H1 (cell line): Measurements from ENCODE around the gene DYTN. TPM values are rescaled to one million over a fixed set of nuclear protein-coding genes. Genes with fewer than 3 reads are reported as not detected.

Experiments
- CTCF ChIA-PET: fragments of 300-600 bp; sonication (Branson Sonifier 250); formaldehyde crosslinking; loops from one replicate; lab custom pipeline; 2021; ENCODE audit not compliant: partially characterized antibody; lab: Charles Lee
- POLR2A ChIA-PET: fragments of 300-600 bp; sonication (Branson Sonifier 250); formaldehyde crosslinking; loops from one replicate; lab custom pipeline; 2021; ENCODE audit warnings: inconsistent platforms; ENCODE audit not compliant: partially characterized antibody; lab: Charles Lee
- DNase-seq, 2 experiments: peaks; one replicate each; pipeline versions ENCODE4 v3.0.0 to v3.0.0-alpha.2; 2010 to 2022; ENCODE audit warnings: low spot score in 2 of 2, low read depth in 1 of 2, mixed read lengths in 1 of 2
- FAIRE-seq: peaks from 2 replicates; lab custom pipeline; 2011; peaks lifted over from hg19 to GRCh38; lab: Jason Lieb, UNC
- H2AFZ ChIP-seq: 2 replicates; pipeline ENCODE4 v1.8.1; 2012; ENCODE audit warnings: low read length, inconsistent platforms
- H2AK5ac ChIP-seq: 2 replicates; pipeline ENCODE4 v1.6.1; 2013; ENCODE audit warnings: low read depth, low read length
- H2BK120ac ChIP-seq: replicated peaks from 2 replicates; pipeline ENCODE3; 2013; ENCODE audit warnings: low read depth, low read length, inconsistent platforms
- H2BK12ac ChIP-seq: 2 replicates; pipeline ENCODE4 v1.6.1; 2013; ENCODE audit warnings: low read depth, low read length
- H2BK15ac ChIP-seq: 2 replicates; pipeline ENCODE4 v1.6.1; 2013; ENCODE audit warnings: low read length
- H2BK20ac ChIP-seq: 2 replicates; pipeline ENCODE4 v1.6.1; 2013; ENCODE audit warnings: low read length
- H2BK5ac ChIP-seq: 2 replicates; pipeline ENCODE4 v1.6.1; 2013; ENCODE audit warnings: low read depth, low read length
- H3K14ac ChIP-seq: 2 replicates; pipeline ENCODE4 v1.6.1; 2013; ENCODE audit warnings: inconsistent platforms; ENCODE audit not compliant: insufficient read length
- H3K18ac ChIP-seq: 2 replicates; pipeline ENCODE4 v1.6.1; 2013; ENCODE audit warnings: low read length; ENCODE audit errors: extremely low read depth
- H3K23ac ChIP-seq: 2 replicates; pipeline ENCODE4 v1.6.1; 2013; ENCODE audit warnings: inconsistent platforms; ENCODE audit not compliant: insufficient read length
- H3K23me2 ChIP-seq: 2 replicates; pipeline ENCODE4 v1.6.1; 2013; ENCODE audit warnings: low read depth, low read length
- H3K27ac ChIP-seq: 2 replicates; pipeline ENCODE4 v1.6.1; 2011; ENCODE audit warnings: low read depth, low read length, inconsistent platforms
- H3K27me3 ChIP-seq, 4 experiments: replicated peaks in 1 of 4; 1 replicate in 1 of 4; 2 replicates in 3 of 4; pipeline versions ENCODE4 v1.6.1 to v1.8.1; 2011 to 2013; ENCODE audit warnings: low read length in 3 of 4, mild to moderate bottlenecking in 3 of 4, inconsistent platforms in 2 of 4, mixed read lengths in 2 of 4, moderate library complexity in 1 of 4; ENCODE audit not compliant: control insufficient read depth in 3 of 4, insufficient read depth in 3 of 4; ENCODE audit errors: extremely low read depth in 1 of 4
- H3K36me3 ChIP-seq, 4 experiments: 2 replicates each; pipeline versions ENCODE4 v1.6.1 to v1.8.1; 2011 to 2013; ENCODE audit warnings: mild to moderate bottlenecking in 4 of 4, low read length in 3 of 4, moderate library complexity in 2 of 4, control low read depth in 1 of 4, inconsistent platforms in 1 of 4; ENCODE audit not compliant: insufficient read depth in 4 of 4, control insufficient read depth in 2 of 4
- H3K4ac ChIP-seq: replicated peaks from 2 replicates; pipeline ENCODE3; 2013; ENCODE audit warnings: low read length, low read depth, mixed read lengths, inconsistent platforms; ENCODE audit not compliant: insufficient read length
- H3K4me1 ChIP-seq, 4 experiments: replicated peaks in 1 of 4; 1 replicate in 1 of 4; 2 replicates in 3 of 4; pipeline versions ENCODE4 v1.6.1 to v1.8.1; 2011 to 2013; ENCODE audit warnings: low read length in 3 of 4, inconsistent platforms in 2 of 4, mixed read lengths in 1 of 4; ENCODE audit not compliant: insufficient read depth in 4 of 4, control insufficient read depth in 3 of 4
- H3K4me2 ChIP-seq, 2 experiments: 2 replicates each; pipeline versions ENCODE4 v1.6.1 to v1.8.1; 2011 to 2013; ENCODE audit warnings: low read depth in 2 of 2, low read length in 2 of 2, control low read depth in 1 of 2, inconsistent platforms in 1 of 2, mild to moderate bottlenecking in 1 of 2; ENCODE audit not compliant: insufficient read depth in 1 of 2
- H3K4me3 ChIP-seq, 4 experiments: fragments of 200-600, 300-600 bp in 1 of 4; sonication (generic), shearing (Covaris generic), sonication (Bioruptor Twin) in 1 of 4; 2 replicates each; pipeline versions ENCODE4 v1.5.1 to v1.8.1; 2011 to 2016; ENCODE audit warnings: low read length in 4 of 4, low read depth in 3 of 4, control low read depth in 2 of 4, inconsistent platforms in 2 of 4, mild to moderate bottlenecking in 2 of 4, mixed read lengths in 1 of 4, moderate library complexity in 1 of 4; ENCODE audit not compliant: insufficient read depth in 2 of 4; ENCODE audit errors: extremely low read depth in 1 of 4
- H3K56ac ChIP-seq: replicated peaks from 2 replicates; pipeline ENCODE3; 2013; ENCODE audit warnings: low read depth, mild to moderate bottlenecking, mixed read lengths, low read length, inconsistent platforms; ENCODE audit not compliant: insufficient read length
- H3K79me1 ChIP-seq: 2 replicates; pipeline ENCODE4 v1.6.1; 2013; ENCODE audit warnings: low read depth, low read length, control low read depth
- H3K79me2 ChIP-seq, 2 experiments: 2 replicates each; pipeline versions ENCODE4 v1.6.1 to v1.8.1; 2012 to 2013; ENCODE audit warnings: low read length in 2 of 2, mild to moderate bottlenecking in 2 of 2, inconsistent platforms in 1 of 2; ENCODE audit not compliant: insufficient read depth in 2 of 2, control insufficient read depth in 1 of 2
- H3K9ac ChIP-seq, 4 experiments: replicated peaks in 1 of 4; 1 replicate in 1 of 4; 2 replicates in 3 of 4; pipeline versions ENCODE4 v1.6.1 to v1.8.1; 2011 to 2013; ENCODE audit warnings: low read depth in 3 of 4, low read length in 3 of 4, control low read depth in 2 of 4, mild to moderate bottlenecking in 2 of 4, moderate library complexity in 2 of 4, inconsistent platforms in 1 of 4; ENCODE audit errors: extremely low read depth in 1 of 4
- H3K9me3 ChIP-seq, 2 experiments: 2 replicates each; pipeline versions ENCODE4 v1.6.1 to v1.8.1; 2012 to 2013; ENCODE audit warnings: mild to moderate bottlenecking in 2 of 2, moderate library complexity in 2 of 2, control low read depth in 1 of 2, inconsistent platforms in 1 of 2, low read depth in 1 of 2, low read length in 1 of 2, mixed read lengths in 1 of 2; ENCODE audit not compliant: insufficient read depth in 2 of 2
- H4K20me1 ChIP-seq, 2 experiments: replicated peaks in 1 of 2; 2 replicates each; pipeline versions ENCODE3 to v1.8.1; 2011 to 2013; ENCODE audit warnings: inconsistent platforms in 2 of 2, low read length in 2 of 2, mild to moderate bottlenecking in 1 of 2; ENCODE audit not compliant: insufficient read depth in 2 of 2, control insufficient read depth in 1 of 2
- H4K5ac ChIP-seq: 2 replicates; pipeline ENCODE4 v1.6.1; 2013; ENCODE audit warnings: low read length, low read depth, mixed read lengths, inconsistent platforms; ENCODE audit not compliant: insufficient read length
- H4K8ac ChIP-seq: 2 replicates; pipeline ENCODE4 v1.8.0; 2013; ENCODE audit warnings: mild to moderate bottlenecking, moderate library complexity, low read length, inconsistent platforms; ENCODE audit not compliant: insufficient read depth; ENCODE audit errors: extremely low read depth
- H4K91ac ChIP-seq: replicated peaks from 2 replicates; pipeline ENCODE3; 2013; ENCODE audit warnings: low read length, mixed read lengths, inconsistent platforms; ENCODE audit not compliant: insufficient read length
- BRCA1 ChIP-seq: IDR thresholded peaks from 2 replicates; pipeline ENCODE4 v1.6.1; 2012; ENCODE audit warnings: low read depth, low read length, improper control_type of control experiment
- CBX8 ChIP-seq: fragments of 300-800, 300-1000 bp; sonication (generic); IDR thresholded peaks from 2 replicates; pipeline ENCODE4 v1.7.1; 2016; ENCODE audit warnings: low read depth, low read length, borderline replicate concordance
- CHD1 ChIP-seq: IDR thresholded peaks from 2 replicates; pipeline ENCODE4 v1.6.1; 2012; ENCODE audit warnings: low read depth, low read length, improper control_type of control experiment
- CREB1 ChIP-seq: IDR thresholded peaks from 2 replicates; pipeline ENCODE4 v1.6.1; 2012; ENCODE audit warnings: inconsistent platforms
- CTBP2 ChIP-seq: IDR thresholded peaks from 2 replicates; pipeline ENCODE4 v1.7.0; 2011; ENCODE audit warnings: borderline replicate concordance, mild to moderate bottlenecking, moderate library complexity, mixed read lengths, low read length; ENCODE audit not compliant: insufficient read depth, insufficient read length
- EZH2 ChIP-seq: fragments of 200-600 bp; sonication (generic); IDR thresholded peaks from 2 replicates; pipeline ENCODE4 v1.7.1; 2012; ENCODE audit warnings: low read depth, mild to moderate bottlenecking, moderate library complexity, low read length, inconsistent platforms; ENCODE audit not compliant: severe bottlenecking
- GABPA ChIP-seq: IDR thresholded peaks from 2 replicates; pipeline ENCODE4 v1.6.1; 2011; ENCODE audit warnings: mild to moderate bottlenecking, low read length, moderate library complexity, borderline replicate concordance; ENCODE audit not compliant: insufficient read depth
- GTF2F1 ChIP-seq: IDR thresholded peaks from 2 replicates; pipeline ENCODE4 v1.6.1; 2012; ENCODE audit warnings: low read depth, low read length, improper control_type of control experiment, borderline replicate concordance
- PHF8 ChIP-seq: fragments of 200-600 bp; sonication (generic); conservative IDR thresholded peaks from 2 replicates; pipeline ENCODE4 v1.7.1; 2012; ENCODE audit warnings: low read depth, mild to moderate bottlenecking, inconsistent platforms, low read length, moderate library complexity
- POLR2AphosphoS5 ChIP-seq: IDR thresholded peaks from 2 replicates; pipeline ENCODE4 v1.6.1; 2011; ENCODE audit warnings: low read depth, low read length
- RAD21 ChIP-seq, 2 experiments: IDR thresholded peaks in 1 of 2; conservative IDR thresholded peaks in 1 of 2; 2 replicates each; pipeline ENCODE4 v1.6.1; 2011; ENCODE audit warnings: low read depth in 2 of 2, low read length in 2 of 2, improper control_type of control experiment in 1 of 2, inconsistent platforms in 1 of 2, mild to moderate bottlenecking in 1 of 2, moderate library complexity in 1 of 2
- SP4 ChIP-seq: IDR thresholded peaks from 2 replicates; pipeline ENCODE4 v1.6.1; 2012; ENCODE audit warnings: low read length, inconsistent platforms
- TAF7 ChIP-seq: optimal IDR thresholded peaks from 2 replicates; pipeline ENCODE3; 2011; ENCODE audit warnings: low read depth, mild to moderate bottlenecking, inconsistent platforms, low read length, moderate library complexity, borderline replicate concordance
- ZNF274 ChIP-seq: IDR thresholded peaks from 2 replicates; pipeline ENCODE4 v1.7.0; 2012; ENCODE audit warnings: low read length, borderline replicate concordance; ENCODE audit errors: extremely low read depth
- WGBS, 2 experiments: shearing (Covaris generic) in 1 of 2; methylation state at CpG; one replicate each; pipeline versions ENCODE4 v1.1.6 to v1.1.7; 2013 to 2015; ENCODE audit warnings: low lambda C conversion rate in 2 of 2, mixed read lengths in 2 of 2, inconsistent platforms in 1 of 2, low coverage in 1 of 2, missing lambda C conversion rate in 1 of 2; ENCODE audit not compliant: insufficient replicate concordance in 2 of 2, insufficient coverage in 1 of 2, insufficient read length in 1 of 2; ENCODE audit errors: extremely low coverage in 1 of 2, missing lambda C conversion rate in 1 of 2; 5-methylcytosine and 5-hydroxymethylcytosine counted together
- polyA plus RNA-seq, 7 experiments: library from polyadenylated mRNA; depleted of rRNA in 3 of 7; stranded (reverse) in 5 of 7; unstranded in 2 of 7; fragments of >200 nt in 5 of 7; fragments of 200-250 nt in 2 of 7; gene quantifications; 1 replicate in 5 of 7; 2 replicates in 1 of 7; 4 replicates in 1 of 7; pipeline versions ENCODE4 v1.2.1 to v1.2.3, GENCODE V29; 2011 to 2013; ENCODE audit warnings: missing spikeins in 2 of 7, mixed read lengths in 2 of 7
- total RNA-seq: library from RNA; stranded (reverse); fragmentation: NEBNext Ultra II Directional; extraction: Animal tissue kit (Norgen Biotek cat#: 25700); gene quantifications from 2 replicates; pipeline ENCODE4 v1.2.1, GENCODE V29; 2021

Gene DYTN
- total and polyA plus RNA-seq, 2 of the 8 experiments (the other 6 are each of a cell fraction or from before 2014, with no cell fraction given), result not detected

DNA sequence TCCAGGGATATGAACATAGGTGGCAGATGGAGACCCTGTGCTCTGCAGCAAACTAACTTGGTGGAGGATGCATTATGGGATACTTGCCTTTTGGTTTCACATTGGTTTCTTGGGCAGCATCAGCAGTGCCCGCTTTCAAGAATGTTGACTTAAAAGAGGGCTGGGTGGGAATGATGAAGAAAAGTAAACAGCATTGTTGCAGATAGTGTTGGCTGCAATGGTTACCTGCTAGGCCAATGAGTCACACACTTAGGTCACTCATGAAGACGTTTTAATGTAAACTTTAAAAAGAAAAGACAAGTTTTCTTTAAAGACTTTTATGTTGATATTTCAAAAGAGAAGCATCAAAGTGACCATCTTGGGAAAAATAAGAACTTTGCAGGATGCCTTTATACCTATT lies 102.0 kb downstream of the DYTN start:
- CTCF ChIA-PET, result interaction anchor here (1.0 to 3.0 kb wide), 4 partner anchors 9 to 48 kb away, joined by 3 to 13 read pairs (median 4); no protein-coding TSS in a partner anchor
- Histone ChIP-seq H4K5ac (no peak overlapping the region), H3K27ac (no peak overlapping the region), H3K9ac (no peak overlapping the region), H2BK20ac (no peak overlapping the region), H3K79me2 (no peaks in the 10 kb centered on the region), H4K8ac (no peak overlapping the region), H3K4ac (no peak overlapping the region), H3K4me1 (no peaks in the 10 kb centered on the region), H3K4me3 (no peak overlapping the region), H3K9me3 (no peaks in the 10 kb centered on the region), H3K14ac (no peak overlapping the region), H3K27me3 (no peaks in the 10 kb centered on the region), H2BK15ac (no peak overlapping the region), H2AK5ac (no peak overlapping the region), H2BK120ac (no peak overlapping the region), H2AFZ (no peak overlapping the region), H3K36me3 (no peaks in the 10 kb centered on the region), H2BK5ac (no peak overlapping the region), H3K23me2 (no peaks in the 10 kb centered on the region), H3K23ac (no peak overlapping the region), H4K20me1 (no peaks in the 10 kb centered on the region), H3K18ac (no peak overlapping the region), H4K91ac (no peak overlapping the region), H3K56ac (no peak overlapping the region), H3K4me2 (no peak overlapping the region), H3K79me1 (no peaks in the 10 kb centered on the region), H2BK12ac (no peak overlapping the region)
- DNase-seq (no peak), FAIRE-seq (no peak)
- POLR2A ChIA-PET, result no interaction called here
- 87% methylated on average over 2 of the region's 2 CpGs; no CpG with 5 or more reads in 1 of the 2 experiments for WGBS, 2 experiments
- TF ChIP-seq CTBP2, result no peak
- no peak for TF ChIP-seq CHD1
- TF ChIP-seq RAD21 (IDR thresholded peaks at IDR 0.05 in 1 of 2, conservative IDR thresholded peaks at IDR 0.05 in 1 of 2; ENCODE audit: low read depth in 2 of 2, low read length in 2 of 2), result no peak
- TF ChIP-seq CREB1, result no peak
- no peak for TF ChIP-seq GABPA
- no peak for TF ChIP-seq EZH2
- TF ChIP-seq CBX8, result no peak
- no peak for TF ChIP-seq PHF8
- no peak for TF ChIP-seq TAF7
- TF ChIP-seq SP4, result no peak
- no peak for TF ChIP-seq ZNF274
- TF ChIP-seq BRCA1, result no peak
- no peak for TF ChIP-seq POLR2AphosphoS5
- TF ChIP-seq GTF2F1, result no peak
